Brain microvascular endothelial cell (primary cell): ENCODE measurements around the gene HECA.
"Not testable (repeated sequence)": the region's sequence is repeated elsewhere in the genome, so short reads cannot be mapped to it uniquely, and the experiment has no call there.

Experiments
- DNase-seq: peaks from one replicate; pipeline ENCODE4 v3.0.0-alpha.2; 2020
- H3K27ac ChIP-seq: fragments of 250-450 bp; sonication (Bioruptor Pico); 2 replicates; pipeline ENCODE4 v1.5.1; 2020; ENCODE audit warnings: mild to moderate bottlenecking, moderate library complexity
- H3K27me3 ChIP-seq: fragments of 250-450 bp; sonication (Bioruptor Pico); replicated peaks from 2 replicates; pipeline ENCODE4 v1.5.1; 2020; ENCODE audit warnings: mild to moderate bottlenecking
- H3K36me3 ChIP-seq: fragments of 250-450 bp; sonication (Bioruptor Pico); replicated peaks from 2 replicates; pipeline ENCODE4 v1.5.1; 2020; ENCODE audit warnings: mild to moderate bottlenecking
- H3K4me3 ChIP-seq: 2 replicates; pipeline ENCODE4 v1.5.1; 2011; ENCODE audit warnings: low read depth, mild to moderate bottlenecking, control low read depth, low read length, moderate library complexity
- in situ Hi-C: cut with HindIII; loops from 2 replicates; pipeline ENCODE4 v1.10.0; 2017; ENCODE audit warnings: low sequenced_read_pairs, low pct_ligation_motif_present
- TF ChIP-seq, protein P1 (sequence below): IDR thresholded peaks from 2 replicates; pipeline ENCODE4 v1.5.1; 2011; ENCODE audit warnings: low read depth, mild to moderate bottlenecking, moderate library complexity, low read length, control low read depth, inconsistent platforms; ENCODE audit errors: missing control alignments

Gene HECA

DNA sequence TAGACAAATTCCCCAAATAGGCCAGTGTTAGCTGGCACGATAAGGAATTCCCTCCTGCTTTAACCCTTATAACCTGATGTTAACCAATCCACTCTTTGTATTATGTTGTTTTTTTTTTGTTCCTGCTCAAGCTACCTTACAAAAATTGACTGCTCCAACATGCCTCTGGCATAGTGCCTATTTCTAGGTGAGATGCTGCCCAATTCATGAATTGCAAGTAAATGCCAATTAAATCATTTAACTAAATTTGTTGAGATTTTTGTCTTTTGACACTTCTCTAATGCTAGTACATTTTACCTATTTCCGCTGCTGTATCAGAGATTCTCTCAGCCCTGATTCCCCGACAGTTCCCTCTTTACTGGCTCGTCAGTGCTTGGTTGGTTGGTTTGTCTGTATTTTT is 66.5 kb downstream of the HECA start:
- TF ChIP-seq, protein P1, sequence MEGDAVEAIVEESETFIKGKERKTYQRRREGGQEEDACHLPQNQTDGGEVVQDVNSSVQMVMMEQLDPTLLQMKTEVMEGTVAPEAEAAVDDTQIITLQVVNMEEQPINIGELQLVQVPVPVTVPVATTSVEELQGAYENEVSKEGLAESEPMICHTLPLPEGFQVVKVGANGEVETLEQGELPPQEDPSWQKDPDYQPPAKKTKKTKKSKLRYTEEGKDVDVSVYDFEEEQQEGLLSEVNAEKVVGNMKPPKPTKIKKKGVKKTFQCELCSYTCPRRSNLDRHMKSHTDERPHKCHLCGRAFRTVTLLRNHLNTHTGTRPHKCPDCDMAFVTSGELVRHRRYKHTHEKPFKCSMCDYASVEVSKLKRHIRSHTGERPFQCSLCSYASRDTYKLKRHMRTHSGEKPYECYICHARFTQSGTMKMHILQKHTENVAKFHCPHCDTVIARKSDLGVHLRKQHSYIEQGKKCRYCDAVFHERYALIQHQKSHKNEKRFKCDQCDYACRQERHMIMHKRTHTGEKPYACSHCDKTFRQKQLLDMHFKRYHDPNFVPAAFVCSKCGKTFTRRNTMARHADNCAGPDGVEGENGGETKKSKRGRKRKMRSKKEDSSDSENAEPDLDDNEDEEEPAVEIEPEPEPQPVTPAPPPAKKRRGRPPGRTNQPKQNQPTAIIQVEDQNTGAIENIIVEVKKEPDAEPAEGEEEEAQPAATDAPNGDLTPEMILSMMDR, result no peak
- Histone ChIP-seq H3K27me3 (no peaks in the 10 kb centered on the region), H3K27ac (no peak overlapping the region), H3K36me3 (no peaks in the 10 kb centered on the region), H3K4me3 (no peak overlapping the region)
- no peak for DNase-seq
- in situ Hi-C loops, result no loop called here

DNA sequence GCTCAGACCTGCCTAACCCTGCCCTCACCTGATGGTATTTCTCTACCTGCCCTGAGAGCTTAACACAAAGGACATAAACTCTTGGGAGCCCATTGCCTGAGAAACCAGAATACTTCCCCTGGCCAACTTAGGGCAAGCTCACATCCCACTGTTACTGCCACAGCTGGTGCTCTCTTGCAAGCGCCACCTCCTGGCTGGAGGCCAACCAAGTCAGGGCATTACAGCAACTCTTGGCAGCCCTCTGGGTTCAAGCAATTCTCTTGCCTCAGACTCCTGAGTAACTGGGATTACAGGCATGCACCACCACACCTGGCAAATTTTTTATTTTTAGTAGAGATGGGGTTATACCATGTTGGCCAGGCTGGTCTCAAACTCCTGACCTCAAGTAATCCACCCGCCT is 70.1 kb downstream of the HECA start:
- Histone ChIP-seq H3K36me3 (no peaks in the 10 kb centered on the region), H3K27ac (no peak overlapping the region), H3K4me3 (no peak overlapping the region), H3K27me3 (no peaks in the 10 kb centered on the region)
- TF ChIP-seq, protein P1, result no peak
- in situ Hi-C loops, result no loop called here
- no peak for DNase-seq

DNA sequence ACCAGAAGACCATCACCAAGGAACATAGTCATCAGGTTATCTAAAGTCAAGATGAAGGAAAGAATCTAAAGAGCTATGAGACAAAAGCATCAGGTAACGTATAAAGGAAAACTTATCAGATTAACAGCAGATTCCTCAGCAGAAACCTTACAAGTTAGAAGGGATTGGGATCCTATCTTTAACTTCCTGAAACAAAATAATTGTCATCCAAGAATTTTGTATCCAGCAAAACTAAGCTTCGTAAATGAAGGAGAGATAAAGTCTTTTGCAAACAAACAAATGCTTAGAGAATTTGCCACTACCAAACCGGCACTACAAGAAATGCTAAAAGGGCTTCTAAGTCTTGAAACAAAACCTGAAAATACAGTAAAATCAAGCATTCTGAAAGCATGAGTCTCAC is 71.0 kb downstream of the HECA start:
- no peak for DNase-seq
- in situ Hi-C loops, result no loop called here
- H3K27ac ChIP-seq, result no peak overlapping the region
- H3K4me3 ChIP-seq, result no peak overlapping the region
- no peaks in the 10 kb centered on the region for H3K27me3 ChIP-seq
- TF ChIP-seq, protein P1, result no peak
- H3K36me3 ChIP-seq, result no peaks in the 10 kb centered on the region

DNA sequence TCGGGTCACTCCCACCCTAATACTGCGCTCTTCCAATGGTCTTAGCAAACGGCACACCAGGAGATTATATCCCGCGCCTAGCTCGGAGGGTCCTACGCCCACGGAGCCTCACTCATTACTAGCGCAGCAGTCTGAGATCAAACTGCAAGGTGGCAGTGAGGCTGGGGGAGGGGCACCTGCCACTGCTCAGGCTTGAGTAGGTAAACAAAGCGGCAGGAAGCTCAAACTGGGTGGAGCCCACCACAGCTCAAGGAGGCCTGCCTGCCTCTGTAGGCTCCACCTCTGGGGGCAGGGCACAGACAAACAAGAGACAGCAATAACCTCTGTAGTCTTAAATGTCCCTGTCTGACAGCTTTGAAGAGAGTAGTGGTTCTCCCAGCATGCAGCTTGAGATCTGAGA is 75.9 kb downstream of the HECA start:
- DNase-seq, in situ Hi-C loops: not testable (repeated sequence)

DNA sequence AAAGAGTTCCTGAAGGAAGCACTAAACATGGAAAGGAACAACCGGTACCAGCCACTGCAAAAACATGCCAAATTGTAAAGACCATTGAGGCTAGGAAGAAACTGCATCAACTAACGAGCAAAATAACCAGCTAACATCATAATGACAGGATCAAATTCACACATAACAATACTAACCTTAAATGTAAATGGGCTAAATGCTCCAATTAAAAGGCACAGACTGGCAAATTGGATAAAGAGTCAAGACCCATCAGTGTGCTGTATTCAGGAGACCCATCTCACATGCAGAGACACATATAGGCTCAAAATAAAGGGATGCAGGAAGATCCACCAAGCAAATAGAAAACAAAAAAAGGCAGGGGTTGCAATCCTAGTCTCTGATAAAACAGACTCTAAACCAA is 77.6 kb downstream of the HECA start:
- H3K36me3 ChIP-seq, in situ Hi-C loops, H3K4me3 ChIP-seq, H3K27me3 ChIP-seq, H3K27ac ChIP-seq, DNase-seq: not testable (repeated sequence)

More for the DNA sequence above, 75.9 kb downstream of the HECA start:
- H3K36me3 ChIP-seq, H3K4me3 ChIP-seq, H3K27me3 ChIP-seq, H3K27ac ChIP-seq: not testable (repeated sequence)

DNA sequence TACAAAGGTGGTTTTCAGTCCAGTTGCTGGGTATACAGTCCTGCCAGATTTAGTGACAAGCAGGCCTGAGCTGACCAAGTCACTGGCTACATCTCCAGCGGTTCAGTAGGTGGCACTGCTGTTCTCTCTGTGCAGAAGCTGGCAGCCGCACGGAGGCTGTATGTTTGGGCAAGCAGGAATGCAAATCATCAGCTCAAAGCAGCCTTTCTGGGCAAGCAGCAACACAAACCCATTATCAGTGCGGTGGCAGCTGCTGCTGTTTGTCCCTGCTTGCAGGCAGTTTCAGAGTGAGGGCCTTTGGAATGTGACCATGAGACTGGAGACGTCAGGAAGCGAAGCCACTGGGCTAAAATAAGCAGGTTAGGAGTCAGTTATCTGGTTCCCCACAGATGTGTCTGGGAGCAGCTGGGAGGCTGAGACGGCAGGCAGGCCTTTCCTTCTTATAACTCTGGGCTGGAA is 84.4 kb downstream of the HECA start:
- in situ Hi-C loops, result no loop called here
- no peaks in the 10 kb centered on the region for H3K36me3 ChIP-seq
- DNase-seq, result peak; percentile 88
- H3K4me3 ChIP-seq, result no peak overlapping the region
- TF ChIP-seq, protein P1, result peak; percentile 96
- H3K27ac ChIP-seq, result peak overlapping the region; percentile 25
- no peaks in the 10 kb centered on the region for H3K27me3 ChIP-seq

DNA sequence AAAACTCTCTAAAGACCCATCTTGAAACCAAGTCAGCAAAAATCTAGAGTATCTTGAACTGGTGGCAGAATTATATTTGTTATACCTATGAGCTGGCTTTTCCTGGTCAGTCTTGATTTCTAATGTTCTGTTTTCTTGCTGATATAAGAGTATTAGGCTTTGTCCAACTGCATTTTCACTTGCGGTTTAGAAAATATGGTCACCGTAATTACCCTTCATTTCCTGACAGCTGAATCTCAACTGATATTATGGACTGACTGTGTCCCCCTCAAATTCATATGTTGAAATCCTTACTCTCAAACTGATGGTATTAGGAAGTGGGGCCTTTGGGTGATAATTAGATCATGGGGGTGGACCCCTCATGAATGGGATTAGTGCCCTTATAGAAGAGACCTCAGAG is 84.9 kb downstream of the HECA start:
- DNase-seq, result no peak
- Histone ChIP-seq H3K36me3 (no peaks in the 10 kb centered on the region), H3K27me3 (no peaks in the 10 kb centered on the region), H3K27ac (peak overlapping the region; percentile 25), H3K4me3 (no peak overlapping the region)
- TF ChIP-seq, protein P1, result no peak
- in situ Hi-C loops, result no loop called here

DNA sequence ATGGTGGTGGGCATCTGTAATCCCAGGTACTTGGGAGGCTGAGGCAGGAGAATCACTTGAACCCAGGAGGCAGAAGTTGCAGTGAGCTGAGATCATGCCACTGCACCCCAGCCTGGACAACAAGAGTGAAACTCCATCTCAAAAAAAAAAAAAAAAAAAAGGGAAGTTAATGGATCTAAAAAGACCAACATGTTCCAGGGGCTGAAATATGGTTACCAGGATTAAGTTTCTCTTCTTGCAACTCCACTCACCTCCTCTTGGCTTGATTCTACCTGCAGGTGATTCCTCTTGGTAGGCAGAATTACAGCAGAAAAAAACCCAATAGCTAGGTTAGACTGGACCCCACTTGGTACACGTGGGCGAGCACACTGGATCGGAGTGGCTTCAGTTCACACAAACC is 93.5 kb downstream of the HECA start:
- H3K27ac ChIP-seq, H3K4me3 ChIP-seq, in situ Hi-C loops, H3K36me3 ChIP-seq, DNase-seq, H3K27me3 ChIP-seq: not testable (repeated sequence)
